ENCODE measurements around the gene ZCCHC7. TPM values are rescaled to one million over a fixed set of nuclear protein-coding genes. Genes with fewer than 3 reads are reported as not detected.

ZCCHC7 gene
- total and polyA plus RNA-seq, 2 of the 8 experiments (the other 6 are each of a cell fraction or from before 2014, with no cell fraction given): 12.2 to 27.5 TPM

GRCh38 chr9:37386988-37387387, 266.6 kb downstream of the ZCCHC7 start (continued):
- TF ChIP-seq RXRA (IDR thresholded peaks at IDR 0.05; ENCODE audit: insufficient read depth, low read depth, low read length): no peak
- TF ChIP-seq YY1 (IDR thresholded peaks at IDR 0.05; ENCODE audit: low read depth, low read length): no peak
- no peak for TF ChIP-seq MAX (IDR thresholded peaks at IDR 0.05)
- TF ChIP-seq E2F6 (IDR thresholded peaks at IDR 0.05): no peak
- TF ChIP-seq PHF8 (conservative IDR thresholded peaks at IDR 0.05; ENCODE audit: low read depth, low read length): no peak
